KMS-11 (cell line): ENCODE data around the gene ADCY6.

Experiments
- H2AFZ ChIP-seq: fragments of 200-600 bp; sonication (generic); 2 replicates; pipeline ENCODE4 v1.6.1; 2016; ENCODE audit warnings: antibody characterized with exemption, mixed run types, low read depth
- H3K27ac ChIP-seq: fragments of 200-600 bp; sonication (generic); 2 replicates; pipeline ENCODE4 v1.6.1; 2016; ENCODE audit warnings: mild to moderate bottlenecking, mixed run types
- H3K27me3 ChIP-seq: fragments of 200-600 bp; sonication (generic); 2 replicates; pipeline ENCODE4 v1.6.1; 2017; ENCODE audit warnings: mild to moderate bottlenecking, low read depth, mixed run types, moderate library complexity; ENCODE audit not compliant: insufficient read depth
- H3K36me3 ChIP-seq: fragments of 200-600 bp; sonication (generic); 2 replicates; pipeline ENCODE4 v1.6.1; 2017; ENCODE audit warnings: mild to moderate bottlenecking, mixed run types; ENCODE audit not compliant: insufficient read depth
- H3K4me1 ChIP-seq: fragments of 200-600 bp; sonication (generic); 2 replicates; pipeline ENCODE4 v1.6.1; 2016; ENCODE audit warnings: mild to moderate bottlenecking, low read depth, mixed run types; ENCODE audit not compliant: poor library complexity, severe bottlenecking
- H3K4me2 ChIP-seq: fragments of 200-600 bp; sonication (generic); 2 replicates; pipeline ENCODE4 v1.7.0; 2016; ENCODE audit warnings: mild to moderate bottlenecking, mixed run types
- H3K4me3 ChIP-seq: fragments of 200-600 bp; sonication (generic); IDR thresholded peaks from 2 replicates; pipeline ENCODE4 v1.6.1; 2017; ENCODE audit warnings: low read depth, low read length, mixed read lengths; ENCODE audit not compliant: insufficient read depth
- H3K79me2 ChIP-seq: fragments of 200-600 bp; sonication (generic); 2 replicates; pipeline ENCODE4 v1.6.1; 2016; ENCODE audit warnings: low read depth, mixed run types; ENCODE audit not compliant: insufficient read depth
- H3K9ac ChIP-seq: fragments of 200-600 bp; sonication (generic); 2 replicates; pipeline ENCODE4 v1.6.1; 2016; ENCODE audit warnings: mild to moderate bottlenecking, mixed run types
- H4K20me1 ChIP-seq: fragments of 200-600 bp; sonication (generic); 2 replicates; pipeline ENCODE4 v1.6.1; 2016; ENCODE audit warnings: mild to moderate bottlenecking, mixed run types; ENCODE audit not compliant: insufficient read depth
- CTCF ChIP-seq: fragments of 200-600 bp; sonication (generic); conservative IDR thresholded peaks from 2 replicates; pipeline ENCODE4 v1.6.1; 2017; ENCODE audit warnings: low read depth, mild to moderate bottlenecking, antibody characterized with exemption, low read length, moderate library complexity, mixed read lengths

Gene ADCY6

GRCh38 chr12:48717252-48717695, 71.6 kb downstream of the ADCY6 start:
- Histone ChIP-seq H4K20me1 (no peaks in the 10 kb centered on the region), H2AFZ (peak overlapping the region; percentile 81), H3K27ac (peak overlapping the region; percentile 97), H3K36me3 (peaks cover 7% of the 10 kb centered on the region; the same call in 1 of the 2 replicates), H3K4me1 (peaks cover 36% of the 10 kb centered on the region), H3K9ac (peak overlapping the region; percentile 85), H3K79me2 (peaks cover 40% of the 10 kb centered on the region), H3K27me3 (no peaks in the 10 kb centered on the region), H3K4me2 (peak overlapping the region; percentile 62), H3K4me3 (no peak overlapping the region)
- 0 out of 2 replicates have a peak, but pooled peaks have one; percentile 4 for TF ChIP-seq CTCF

GRCh38 chr12:48716493-48717251, 72.2 kb downstream of the ADCY6 start, which contains the start of gene CCNT1:
TSS of gene CCNT1 (minus strand) at chr12:48716707. CDS start at chr12:48716675, 32 bp downstream.
- Histone ChIP-seq H2AFZ (peak within 1 kb of the TSS; percentile 81), H3K4me1 (peaks cover 36% of the 10 kb centered on the region), H3K79me2 (peaks cover 46% of the 10 kb centered on the region)

More at GRCh38 chr12:48716493-48717251, 72.2 kb downstream of the ADCY6 start, which contains the start of gene CCNT1:
- H4K20me1 ChIP-seq, result no peaks in the 10 kb centered on the region
- peak; percentile 27; the same call in 1 of the 2 replicates for TF ChIP-seq CTCF
- peak within 1 kb of the TSS; percentile 85 for H3K9ac ChIP-seq
- H3K27me3 ChIP-seq, result no peaks in the 10 kb centered on the region
- H3K4me2 ChIP-seq, result peak within 1 kb of the TSS; percentile 94
- H3K4me3 ChIP-seq, result no peak within 1 kb of the TSS
- peaks cover 7% of the 10 kb centered on the region; the same call in 1 of the 2 replicates for H3K36me3 ChIP-seq
- H3K27ac ChIP-seq, result peak within 1 kb of the TSS; percentile 97
